DMS79 treated with DMSO at 0.1 percent for 48 hours (cell line): ENCODE results near the gene OR51D1.
A peak's percentile ranks its signal among the peaks of the same experiment; 100 is the strongest.

Experiments
- DNase-seq: peaks from one replicate; lab custom pipeline; 2025; lab: John Stamatoyannopoulos, UW

Gene OR51D1

GRCh38 chr11:4636962-4637661 lies at the start of gene OR51D1:
TSS of gene OR51D1 (plus strand) at chr11:4637477. CDS start at chr11:4639791, 2,314 bp downstream.
- DNase-seq, result peak; percentile 57

- no peak for DNase-seq
Measured at GRCh38 chr11:4589017-4589416, 48.3 kb upstream of the OR51D1 start.

GRCh38 chr11:4593739-4594138 lies 43.5 kb upstream of the OR51D1 start, which contains the start of gene OR52I1:
TSS of gene OR52I1 (plus strand) at chr11:4594039. CDS start at chr11:4594039, 0 bp downstream.
- DNase-seq, result no peak

- DNase-seq, result no peak
Measured at GRCh38 chr11:4605057-4605456, 32.2 kb upstream of the OR51D1 start.

- peak; percentile 49 for DNase-seq
Measured at GRCh38 chr11:4606231-4607015, 30.9 kb upstream of the OR51D1 start.

GRCh38 chr11:4607096-4607495 lies 30.2 kb upstream of the OR51D1 start:
- DNase-seq, result no peak

GRCh38 chr11:4607781-4608666 lies 29.3 kb upstream of the OR51D1 start, which contains the start of gene TRIM68:
TSS of gene TRIM68 (minus strand) at chr11:4608231. CDS start at chr11:4605504, 2,727 bp downstream.
- no peak for DNase-seq

- no peak for DNase-seq
Measured at GRCh38 chr11:4610258-4610935, 26.9 kb upstream of the OR51D1 start.

GRCh38 chr11:4611986-4612385 lies 25.3 kb upstream of the OR51D1 start:
- DNase-seq, result no peak

GRCh38 chr11:4615856-4616444 lies 21.3 kb upstream of the OR51D1 start:
- no peak for DNase-seq

- DNase-seq, result no peak
Measured at GRCh38 chr11:4619514-4619913, 17.8 kb upstream of the OR51D1 start.

GRCh38 chr11:4626207-4627099 lies 10.8 kb upstream of the OR51D1 start:
- peak; percentile 87 for DNase-seq

GRCh38 chr11:4636136-4636535 lies 1.1 kb upstream of the OR51D1 start:
- no peak for DNase-seq

GRCh38 chr11:4637662-4638047 lies 378 bp downstream of the OR51D1 start:
- no peak for DNase-seq

GRCh38 chr11:4639931-4640330 lies 2.7 kb downstream of the OR51D1 start:
- no peak for DNase-seq

GRCh38 chr11:4641501-4641900 lies 4.2 kb downstream of the OR51D1 start:
- no peak for DNase-seq

- no peak for DNase-seq
Measured at GRCh38 chr11:4642043-4642442, 4.8 kb downstream of the OR51D1 start.

GRCh38 chr11:4643076-4643475 lies 5.8 kb downstream of the OR51D1 start:
- DNase-seq, result no peak

- DNase-seq, result no peak
Measured at GRCh38 chr11:4643682-4644081, 6.4 kb downstream of the OR51D1 start, which contains the start of gene OR51E1. TSS of gene OR51E1 (plus strand) at chr11:4643982. CDS start at chr11:4652527, 8,545 bp downstream.

GRCh38 chr11:4644233-4644632 lies 7.0 kb downstream of the OR51D1 start:
- no peak for DNase-seq
